A673 (cell line): ENCODE measurements around the gene TAF11L3.

Source experiments
- CTCF ChIP-seq: fragments of 300-800, 200-600 bp; sonication (generic); conservative IDR thresholded peaks from 2 replicates; pipeline ENCODE4 v1.5.1; 2017; ENCODE audit warnings: low read depth, mild to moderate bottlenecking, antibody characterized with exemption, low read length, moderate library complexity, mixed read lengths
- EZH2 ChIP-seq: fragments of 200-600 bp; sonication (generic); IDR thresholded peaks from 2 replicates; pipeline ENCODE4 v1.6.1; 2017; ENCODE audit warnings: borderline replicate concordance, low read depth, mild to moderate bottlenecking, mixed read lengths, antibody characterized with exemption, low read length; ENCODE audit not compliant: poor library complexity, severe bottlenecking

GRCh38 chr5:17497446-17497845, 20.7 kb upstream of the TAF11L3 start:
- TF ChIP-seq CTCF (no peak), EZH2 (no peak)
